ENCODE results near the gene PCDH12. TPM values are rescaled to one million over a fixed set of nuclear protein-coding genes. Genes with fewer than 3 reads are reported as not detected.

The PCDH12 gene
- polyA plus RNA-seq, 3 donors from 2014 or later: 0.17 to 0.18 TPM; not detected in 1

DNA sequence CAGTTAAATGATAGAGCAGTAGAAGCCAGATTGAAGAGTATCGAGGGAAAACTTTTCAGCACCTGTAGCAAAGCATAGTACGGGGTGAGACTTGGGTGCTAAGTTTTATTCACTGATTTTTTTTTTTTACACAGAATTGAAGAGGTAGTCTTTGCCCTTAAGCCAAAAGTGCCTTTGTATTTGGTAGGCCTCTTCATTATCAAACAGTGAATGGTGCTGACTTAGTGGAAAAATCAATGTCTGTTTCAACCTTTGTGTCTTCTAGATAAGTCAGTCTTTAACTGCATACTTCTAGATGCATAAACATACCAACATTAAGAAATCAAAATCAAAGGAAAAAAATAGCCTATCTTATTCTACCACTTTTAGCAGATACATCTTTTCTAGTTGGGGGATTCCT is 24.6 kb upstream of the PCDH12 start:
- peaks cover 2 to 13% of the 10 kb centered on the region in 2 donors for H3K4me1 Mint-ChIP-seq
- H3K27ac Mint-ChIP-seq: no peak overlapping the region
- no peaks in the 10 kb centered on the region for H3K9me3 Mint-ChIP-seq
- H3K27me3 Mint-ChIP-seq (ENCODE audit: low read depth in 3 of 3): peaks cover 0 to 2% (median 0%) of the 10 kb centered on the region in 3 donors
- peaks cover 25 to 63% (median 48%) of the 10 kb centered on the region in 3 donors for H3K36me3 Mint-ChIP-seq
- no peak for DNase-seq
- H3K4me3 Mint-ChIP-seq: no peak overlapping the region

GRCh38 chr5:141978389-141978788 is 20.4 kb upstream of the PCDH12 start:
- no peak for DNase-seq
- peaks cover 23 to 54% (median 41%) of the 10 kb centered on the region in 3 donors for H3K36me3 Mint-ChIP-seq
- peaks cover 0 to 2% (median 1%) of the 10 kb centered on the region in 3 donors for H3K27me3 Mint-ChIP-seq (ENCODE audit: low read depth in 3 of 3)
- no peak overlapping the region for H3K4me3 Mint-ChIP-seq
- no peaks in the 10 kb centered on the region for H3K9me3 Mint-ChIP-seq
- H3K4me1 Mint-ChIP-seq: peaks cover 6 to 21% of the 10 kb centered on the region in 2 donors
- no peak overlapping the region for H3K27ac Mint-ChIP-seq

GRCh38 chr5:141976176-141976575 is 18.2 kb upstream of the PCDH12 start:
- peaks cover 17 to 39% (median 26%) of the 10 kb centered on the region in 3 donors for H3K36me3 Mint-ChIP-seq
- no peak for DNase-seq
- peaks cover 6 to 21% of the 10 kb centered on the region in 2 donors for H3K4me1 Mint-ChIP-seq
- peak overlapping the region in 3 of 6 donors; percentile 6 to 34 (median 11) for H3K27ac Mint-ChIP-seq
- peaks cover 0 to 2% (median 0%) of the 10 kb centered on the region in 3 donors for H3K27me3 Mint-ChIP-seq (ENCODE audit: low read depth in 3 of 3)
- no peaks in the 10 kb centered on the region for H3K9me3 Mint-ChIP-seq
- no peak overlapping the region for H3K4me3 Mint-ChIP-seq

DNA sequence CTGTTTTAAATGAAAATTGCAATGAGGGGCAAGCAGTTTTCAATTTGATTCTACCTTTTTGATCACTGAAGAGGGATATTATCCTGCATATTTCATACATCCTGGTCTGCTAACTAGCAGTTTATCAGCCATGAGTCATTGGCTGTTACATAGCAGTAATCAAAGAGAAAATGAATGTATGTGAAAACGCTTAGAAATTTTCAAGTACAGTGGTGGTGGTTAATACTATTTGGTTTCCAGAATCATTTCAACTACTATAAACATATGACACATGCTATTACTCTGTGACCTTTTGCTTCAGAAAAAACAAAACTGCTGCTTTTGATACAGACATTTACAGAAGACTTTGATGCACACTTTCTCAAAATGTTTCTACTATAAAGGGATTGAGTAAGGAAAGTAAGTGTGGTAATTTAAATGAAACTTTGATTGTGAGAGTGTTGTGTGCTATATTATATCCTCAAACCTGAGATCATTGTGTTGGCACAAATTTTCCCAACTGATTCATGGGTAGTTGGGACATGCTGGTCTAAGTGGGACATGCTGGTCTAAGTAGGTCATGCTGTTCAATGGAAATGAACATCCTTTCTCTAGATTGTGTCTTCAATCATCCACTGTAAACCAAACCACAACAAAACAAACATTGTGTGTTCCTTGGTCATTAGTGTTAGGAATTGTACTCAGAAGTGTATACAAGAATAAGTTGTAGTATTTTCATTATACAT is 16.0 kb upstream of the PCDH12 start:
- Mint-ChIP-seq H3K4me1 (peaks cover 21 to 39% of the 10 kb centered on the region in 2 donors), H3K27ac (peak overlapping the region in 1 of 6 donors; percentile 5), H3K9me3 (no peaks in the 10 kb centered on the region), H3K27me3 (ENCODE audit: low read depth in 3 of 3) (peaks cover 0 to 2% (median 2%) of the 10 kb centered on the region in 3 donors), H3K4me3 (no peak overlapping the region), H3K36me3 (peaks cover 15 to 27% (median 17%) of the 10 kb centered on the region in 3 donors)
- no peak for DNase-seq

- Mint-ChIP-seq H3K27me3 (ENCODE audit: low read depth in 3 of 3) (peaks cover 2 to 8% (median 2%) of the 10 kb centered on the region in 3 donors), H3K4me1 (peaks cover 34 to 51% of the 10 kb centered on the region in 2 donors), H3K4me3 (peak overlapping the region; percentile 91 to 95 (median 95)), H3K9me3 (no peaks in the 10 kb centered on the region), H3K36me3 (peaks cover 6 to 12% (median 11%) of the 10 kb centered on the region in 3 donors), H3K27ac (peak overlapping the region; percentile 95 to 98 (median 97))
- peak in 1 of 3 donors; percentile 11 for DNase-seq
Measured at GRCh38 chr5:141969783-141970771, 12.1 kb upstream of the PCDH12 start.

DNA sequence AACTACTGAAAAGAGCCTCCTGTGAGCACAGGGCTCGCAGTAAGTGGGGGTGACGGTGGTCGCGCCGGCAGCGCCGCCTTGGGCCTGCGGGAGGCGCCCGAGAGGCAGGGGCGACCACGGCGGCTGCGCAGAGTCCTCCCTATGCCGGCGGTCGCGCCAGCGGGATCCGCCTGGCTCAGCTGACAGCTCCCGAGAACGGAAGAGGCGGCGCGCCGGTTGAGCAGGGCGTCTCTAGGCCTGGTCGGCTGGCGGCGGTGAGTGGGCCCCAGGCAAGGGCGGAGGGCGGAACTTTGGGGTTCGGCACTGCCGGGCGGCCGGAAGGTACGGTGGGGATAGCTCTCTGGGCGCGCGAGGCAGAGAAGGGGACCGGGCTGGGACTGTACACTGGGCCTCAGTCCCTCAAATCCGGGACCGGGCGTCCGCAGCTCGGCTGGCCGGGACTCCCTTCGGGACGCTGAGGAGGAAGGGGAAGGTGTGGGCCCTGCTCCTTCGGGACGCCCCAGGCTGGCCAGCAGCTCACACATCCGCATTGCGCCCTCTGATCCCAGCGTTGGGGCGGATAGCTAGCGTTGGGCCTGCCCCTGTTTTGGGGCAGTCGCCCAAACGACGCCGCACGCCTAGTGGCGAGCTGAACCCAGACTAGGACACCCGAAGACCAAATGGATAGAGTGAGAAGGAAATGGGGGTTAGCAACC is 11.1 kb upstream of the PCDH12 start, which contains the start of gene RNF14:
TSS of gene RNF14 (plus strand) at position 192 of the 695 bp plus-strand sequence. CDS start 4,484 bp downstream, outside the sequence.
- Mint-ChIP-seq H3K4me3 (peak within 1 kb of the TSS; percentile 91 to 95 (median 95)), H3K4me1 (peaks cover 33 to 43% of the 10 kb centered on the region in 2 donors), H3K9me3 (no peaks in the 10 kb centered on the region), H3K36me3 (peaks cover 0 to 4% (median 2%) of the 10 kb centered on the region in 3 donors), H3K27ac (peak within 1 kb of the TSS; percentile 95 to 98 (median 97)), H3K27me3 (ENCODE audit: low read depth in 3 of 3) (peaks cover 2 to 8% (median 2%) of the 10 kb centered on the region in 3 donors)
- DNase-seq: peak; percentile 94 to 95 (median 94)

DNA sequence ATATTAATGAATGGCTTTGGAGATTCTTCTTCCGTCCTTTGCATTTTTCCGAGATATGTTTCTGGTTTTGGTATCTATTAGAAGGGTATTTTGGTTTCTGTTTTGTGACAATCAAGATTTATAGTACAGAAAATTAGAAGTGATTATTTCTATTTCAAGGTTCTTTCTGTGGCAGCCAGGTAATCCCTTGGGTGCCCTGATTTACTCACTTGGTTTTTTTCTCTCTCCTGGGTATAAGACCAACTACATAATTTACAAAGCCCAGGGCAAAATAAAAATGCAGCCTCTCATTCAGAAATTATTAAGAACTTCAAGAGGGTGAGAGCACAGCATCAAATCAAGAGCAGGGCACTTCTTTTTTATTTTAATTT is 8.9 kb upstream of the PCDH12 start:
- Mint-ChIP-seq H3K4me3 (no peak overlapping the region), H3K27ac (peak overlapping the region in 1 of 6 donors; percentile 61)

DNA sequence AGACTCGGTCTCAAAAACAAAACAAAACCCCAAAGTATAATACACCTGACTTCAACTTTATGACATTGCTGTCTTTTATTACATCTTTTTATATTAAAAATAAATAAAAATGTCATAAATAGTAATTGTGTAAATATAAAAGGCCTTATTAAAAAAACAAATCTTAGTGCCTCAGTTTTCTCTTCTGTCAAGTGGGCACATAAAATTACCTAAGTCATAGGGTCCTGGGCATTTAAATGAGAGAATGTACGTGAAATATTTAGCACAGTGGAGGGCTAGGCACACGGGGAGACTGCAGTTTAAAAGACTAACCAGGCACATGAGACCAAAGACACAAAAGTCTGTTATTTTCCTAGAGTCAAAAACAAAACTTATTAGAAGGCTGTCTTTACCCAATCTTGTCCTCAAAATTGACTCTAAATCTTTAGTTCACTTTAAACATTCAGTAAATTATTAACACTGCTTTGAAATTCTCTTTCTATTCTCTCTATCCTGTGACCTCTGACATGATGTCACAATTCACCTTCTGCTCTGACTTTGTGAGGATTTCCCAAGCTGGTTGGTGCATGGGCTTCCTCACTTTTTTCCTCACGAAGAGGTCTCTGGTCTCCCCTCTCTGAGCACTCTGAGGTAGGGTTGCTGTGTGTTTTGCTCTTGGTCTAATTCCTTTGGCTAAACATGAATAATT is 8.4 kb upstream of the PCDH12 start:
- DNase-seq: no peak
- Mint-ChIP-seq H3K4me1 (peaks cover 40 to 56% of the 10 kb centered on the region in 2 donors), H3K9me3 (no peaks in the 10 kb centered on the region), H3K27me3 (ENCODE audit: low read depth in 3 of 3) (peaks cover under 1 to 10% (median 2%) of the 10 kb centered on the region in 3 donors), H3K27ac (peak overlapping the region in 1 of 6 donors; percentile 61), H3K4me3 (no peak overlapping the region), H3K36me3 (no peaks in the 10 kb centered on the region)

More for the DNA sequence above, 8.9 kb upstream of the PCDH12 start:
- H3K27me3 Mint-ChIP-seq (ENCODE audit: low read depth in 3 of 3): peaks cover 0 to 8% (median 2%) of the 10 kb centered on the region in 3 donors
- no peaks in the 10 kb centered on the region for H3K36me3 Mint-ChIP-seq
- H3K4me1 Mint-ChIP-seq: peaks cover 34 to 50% of the 10 kb centered on the region in 2 donors
- no peak for DNase-seq
- H3K9me3 Mint-ChIP-seq: no peaks in the 10 kb centered on the region

DNA sequence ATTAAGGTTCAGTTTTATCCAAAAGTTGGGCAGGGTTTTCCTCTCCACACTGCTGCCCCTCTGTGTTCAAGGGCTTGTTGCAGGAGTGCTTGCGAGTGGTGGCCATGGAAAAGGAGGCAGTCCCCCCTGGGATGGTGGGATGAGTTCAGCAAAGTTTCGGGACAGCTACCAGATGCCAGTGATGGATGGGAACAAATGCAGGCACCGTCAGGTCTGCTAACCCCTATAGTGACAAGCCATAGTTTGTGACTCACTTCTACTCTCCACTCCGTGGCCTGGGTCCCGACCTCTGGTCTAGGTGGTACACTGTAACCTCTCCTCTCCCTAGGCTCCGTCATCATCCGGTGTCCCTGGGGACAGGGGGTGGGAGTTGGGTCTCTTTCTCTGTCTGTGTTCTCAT is 7.1 kb upstream of the PCDH12 start:
- Mint-ChIP-seq H3K27me3 (ENCODE audit: low read depth in 3 of 3) (peaks cover 2 to 10% (median 2%) of the 10 kb centered on the region in 3 donors), H3K27ac (peak overlapping the region in 1 of 6 donors; percentile 7), H3K36me3 (no peaks in the 10 kb centered on the region), H3K4me1 (peaks cover 47 to 62% of the 10 kb centered on the region in 2 donors), H3K4me3 (no peak overlapping the region), H3K9me3 (no peaks in the 10 kb centered on the region)
- DNase-seq: no peak

GRCh38 chr5:141963701-141964100 is 5.7 kb upstream of the PCDH12 start:
- Mint-ChIP-seq H3K9me3 (no peaks in the 10 kb centered on the region), H3K36me3 (no peaks in the 10 kb centered on the region), H3K4me3 (no peak overlapping the region), H3K4me1 (peaks cover 41 to 61% of the 10 kb centered on the region in 2 donors), H3K27ac (peak overlapping the region in 1 of 6 donors; percentile 10), H3K27me3 (ENCODE audit: low read depth in 3 of 3) (peaks cover 0 to 5% (median 2%) of the 10 kb centered on the region in 3 donors)
- no peak for DNase-seq

GRCh38 chr5:141961466-141961865 is 3.5 kb upstream of the PCDH12 start:
- peaks cover 46 to 55% of the 10 kb centered on the region in 2 donors for H3K4me1 Mint-ChIP-seq

More at GRCh38 chr5:141961466-141961865, 3.5 kb upstream of the PCDH12 start:
- Mint-ChIP-seq H3K27ac (peak overlapping the region; percentile 68 to 94 (median 88)), H3K36me3 (peaks cover 0 to under 1% (median 0%) of the 10 kb centered on the region in 3 donors), H3K27me3 (ENCODE audit: low read depth in 3 of 3) (peaks cover 0 to 2% (median 2%) of the 10 kb centered on the region in 3 donors), H3K4me3 (peak overlapping the region; percentile 69 to 83 (median 78)), H3K9me3 (no peaks in the 10 kb centered on the region)
- peak; percentile 38 to 53 (median 39) for DNase-seq
